ENCODE data around the gene ROBO1.

GRCh38 chr3:78791753-78792152, 976.0 kb downstream of the ROBO1 start:
- TF ChIP-seq CTCF (IDR thresholded peaks at IDR 0.05) (no peak), POLR2A (IDR thresholded peaks at IDR 0.05) (no peak)

All from right lobe of liver (tissue), 4 donors.